IMR-90 (cell line): ENCODE measurements around the gene SOS1.
"Not testable (repeated sequence)": the region's sequence is repeated elsewhere in the genome, so short reads cannot be mapped to it uniquely, and the experiment has no call there.

Source experiments
- BHLHE40 ChIP-seq: fragments of 150-350 bp; IDR thresholded peaks from 2 replicates; pipeline ENCODE4 v1.6.1; 2016; ENCODE audit warnings: mild to moderate bottlenecking, low read depth, low read length
- CEBPB ChIP-seq: IDR thresholded peaks from 2 replicates; pipeline ENCODE4 v1.6.1; 2012; ENCODE audit warnings: low read depth, low read length, improper control_type of control experiment
- CHD1 ChIP-seq: IDR thresholded peaks from 2 replicates; pipeline ENCODE4 v1.6.1; 2012; ENCODE audit warnings: low read depth, low read length, improper control_type of control experiment
- FOS ChIP-seq: fragments of 150-350 bp; IDR thresholded peaks from 2 replicates; pipeline ENCODE4 v1.6.1; 2016; ENCODE audit warnings: low read depth, low read length
- MXI1 ChIP-seq: IDR thresholded peaks from 2 replicates; pipeline ENCODE4 v1.6.1; 2012; ENCODE audit warnings: low read depth, mild to moderate bottlenecking, low read length, moderate library complexity, borderline replicate concordance
- NFE2L2 ChIP-seq: fragments of 150-350 bp; IDR thresholded peaks from 2 replicates; pipeline ENCODE4 v1.6.1; 2016; ENCODE audit warnings: low read depth, mild to moderate bottlenecking, low read length
- POLR2A ChIP-seq: IDR thresholded peaks from 2 replicates; pipeline ENCODE4 v1.6.1; 2012; ENCODE audit warnings: mild to moderate bottlenecking, low read depth, low read length
- RAD21 ChIP-seq: IDR thresholded peaks from 2 replicates; pipeline ENCODE4 v1.6.1; 2012; ENCODE audit warnings: low read length, improper control_type of control experiment
- RCOR1 ChIP-seq: IDR thresholded peaks from 2 replicates; pipeline ENCODE4 v1.6.1; 2012; ENCODE audit warnings: mild to moderate bottlenecking, low read length, improper control_type of control experiment; ENCODE audit not compliant: insufficient replicate concordance
- RFX5 ChIP-seq: IDR thresholded peaks from 2 replicates; pipeline ENCODE4 v1.8.0; 2012; ENCODE audit warnings: low read depth, mild to moderate bottlenecking, low read length, moderate library complexity
- SMC3 ChIP-seq: fragments of 150-350 bp; IDR thresholded peaks from 2 replicates; pipeline ENCODE4 v1.6.1; 2016; ENCODE audit warnings: low read depth, mild to moderate bottlenecking, antibody characterized with exemption, low read length, moderate library complexity
- USF2 ChIP-seq: fragments of 150-350 bp; IDR thresholded peaks from 2 replicates; pipeline ENCODE4 v1.6.1; 2017; ENCODE audit warnings: mild to moderate bottlenecking, antibody characterized with exemption, low read length, low read depth
- TF ChIP-seq, protein P1 (sequence below): conservative IDR thresholded peaks from 2 replicates; pipeline ENCODE4 v1.5.1; 2012; ENCODE audit warnings: mild to moderate bottlenecking, low read depth, low read length, improper control_type of control experiment

GRCh38 chr2:39052665-39053064 is 68.2 kb downstream of the SOS1 start:
- TF ChIP-seq CEBPB, RFX5, POLR2A, USF2, NFE2L2, BHLHE40, RAD21, FOS, RCOR1, MXI1, SMC3, CHD1: not testable (repeated sequence)
- TF ChIP-seq, protein P1, sequence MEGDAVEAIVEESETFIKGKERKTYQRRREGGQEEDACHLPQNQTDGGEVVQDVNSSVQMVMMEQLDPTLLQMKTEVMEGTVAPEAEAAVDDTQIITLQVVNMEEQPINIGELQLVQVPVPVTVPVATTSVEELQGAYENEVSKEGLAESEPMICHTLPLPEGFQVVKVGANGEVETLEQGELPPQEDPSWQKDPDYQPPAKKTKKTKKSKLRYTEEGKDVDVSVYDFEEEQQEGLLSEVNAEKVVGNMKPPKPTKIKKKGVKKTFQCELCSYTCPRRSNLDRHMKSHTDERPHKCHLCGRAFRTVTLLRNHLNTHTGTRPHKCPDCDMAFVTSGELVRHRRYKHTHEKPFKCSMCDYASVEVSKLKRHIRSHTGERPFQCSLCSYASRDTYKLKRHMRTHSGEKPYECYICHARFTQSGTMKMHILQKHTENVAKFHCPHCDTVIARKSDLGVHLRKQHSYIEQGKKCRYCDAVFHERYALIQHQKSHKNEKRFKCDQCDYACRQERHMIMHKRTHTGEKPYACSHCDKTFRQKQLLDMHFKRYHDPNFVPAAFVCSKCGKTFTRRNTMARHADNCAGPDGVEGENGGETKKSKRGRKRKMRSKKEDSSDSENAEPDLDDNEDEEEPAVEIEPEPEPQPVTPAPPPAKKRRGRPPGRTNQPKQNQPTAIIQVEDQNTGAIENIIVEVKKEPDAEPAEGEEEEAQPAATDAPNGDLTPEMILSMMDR: not testable (repeated sequence)
